Stimulated activated CD4-positive, alpha-beta T cell treated with anti-CD3 and anti-CD28 coated beads, Interleukin-1b, Interleukin-23, amount 100 ng/mL, for 24 hours (primary cell): ENCODE data around the gene EXOSC2.
A peak's percentile ranks its signal among the peaks of the same experiment; 100 is the strongest.

Source experiments
- DNase-seq, 4 experiments: peaks; one replicate each; pipeline ENCODE4 v3.0.0-alpha.2; 2020; ENCODE audit warnings: low read depth in 4 of 4, low spot score in 1 of 4

EXOSC2 gene

GRCh38 chr9:130693426-130694191 lies at the start of gene EXOSC2:
TSS of gene EXOSC2 (plus strand) at chr9:130693780. CDS start at chr9:130693792, 12 bp downstream.
- peak; percentile 89 to 98 (median 95) for DNase-seq

GRCh38 chr9:130651221-130651620 lies 42.4 kb upstream of the EXOSC2 start:
- no peak for DNase-seq

- DNase-seq: no peak
Measured at GRCh38 chr9:130651752-130652151, 41.8 kb upstream of the EXOSC2 start.

GRCh38 chr9:130654879-130655278 lies 38.7 kb upstream of the EXOSC2 start:
- no peak for DNase-seq

GRCh38 chr9:130658893-130659698 lies 34.5 kb upstream of the EXOSC2 start:
- DNase-seq: no peak

GRCh38 chr9:130659699-130660248 lies 33.8 kb upstream of the EXOSC2 start:
- no peak for DNase-seq

GRCh38 chr9:130660326-130660682 lies 33.3 kb upstream of the EXOSC2 start:
- no peak for DNase-seq

GRCh38 chr9:130660683-130661450 lies 32.7 kb upstream of the EXOSC2 start:
- DNase-seq: no peak

GRCh38 chr9:130661451-130662098 lies 32.0 kb upstream of the EXOSC2 start:
- DNase-seq: no peak

GRCh38 chr9:130662099-130662969 lies 31.2 kb upstream of the EXOSC2 start:
- no peak for DNase-seq

GRCh38 chr9:130662970-130663257 lies 30.7 kb upstream of the EXOSC2 start:
- DNase-seq: no peak

GRCh38 chr9:130663258-130663976 lies 30.2 kb upstream of the EXOSC2 start:
- no peak for DNase-seq

- DNase-seq: no peak
Measured at GRCh38 chr9:130663977-130664250, 29.7 kb upstream of the EXOSC2 start.

GRCh38 chr9:130664251-130665028 lies 29.1 kb upstream of the EXOSC2 start, which contains the start of gene PRDM12:
TSS of gene PRDM12 (plus strand) at chr9:130664594. CDS start at chr9:130664654, 60 bp downstream.
- no peak for DNase-seq

- DNase-seq: no peak
Measured at GRCh38 chr9:130665029-130665430, 28.6 kb upstream of the EXOSC2 start.

GRCh38 chr9:130665431-130666392 lies 27.9 kb upstream of the EXOSC2 start:
- DNase-seq: no peak

- no peak for DNase-seq
Measured at GRCh38 chr9:130666393-130667119, 27.0 kb upstream of the EXOSC2 start.
